ENCODE measurements around the gene RPS3A.
"Not testable (repeated sequence)": the region's sequence is repeated elsewhere in the genome, so short reads cannot be mapped to it uniquely, and the experiment has no call there.

The RPS3A gene

GRCh38 chr4:151117371-151117962 lies 18.0 kb downstream of the RPS3A start:
- DNase-seq, result peak; percentile 77

- DNase-seq, result peak; percentile 33
These were observed 30.4 kb downstream of the RPS3A start for GRCh38 chr4:151129796-151130195.

DNA sequence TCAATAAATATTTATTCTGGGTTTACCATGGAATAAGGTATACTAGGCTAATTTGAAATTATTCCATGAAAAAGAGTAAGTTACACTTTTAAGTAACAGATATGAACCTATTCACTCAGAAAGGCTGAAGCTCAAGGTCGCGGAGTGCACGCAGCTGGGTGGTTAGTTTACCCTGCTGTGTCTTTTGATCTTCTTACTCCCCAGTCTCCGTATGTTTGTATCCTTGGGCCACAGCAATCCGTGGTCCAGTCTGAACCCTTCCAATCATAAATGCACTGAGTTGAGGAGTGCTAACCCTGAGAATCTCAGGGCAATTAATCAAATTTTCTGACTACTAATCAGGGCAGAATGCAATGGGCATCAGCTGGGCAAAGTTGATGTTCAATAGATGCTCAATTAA lies 33.9 kb downstream of the RPS3A start:
- no peak for DNase-seq

DNA sequence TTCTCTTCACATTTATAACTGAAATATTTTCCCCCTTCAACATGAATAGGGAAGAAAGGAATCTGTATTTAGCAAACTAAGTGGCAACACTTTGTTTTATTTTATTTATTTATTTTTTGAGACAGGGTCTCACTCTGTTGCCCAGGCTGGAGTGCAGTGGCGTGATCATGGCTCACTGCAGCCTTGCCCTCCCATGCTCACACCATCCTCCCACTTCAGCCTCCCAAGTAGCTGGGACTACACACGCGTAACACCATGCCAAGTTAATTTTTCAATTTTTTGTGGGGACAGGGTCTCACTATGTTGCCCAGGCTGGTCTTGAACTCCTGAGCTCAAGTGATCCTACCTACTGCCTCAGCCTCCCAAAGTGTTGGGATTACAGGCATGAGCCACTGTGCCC lies 36.6 kb downstream of the RPS3A start:
- not testable (repeated sequence) for DNase-seq

GRCh38 chr4:151139814-151140213 lies 40.4 kb downstream of the RPS3A start:
- no peak for DNase-seq

DNA sequence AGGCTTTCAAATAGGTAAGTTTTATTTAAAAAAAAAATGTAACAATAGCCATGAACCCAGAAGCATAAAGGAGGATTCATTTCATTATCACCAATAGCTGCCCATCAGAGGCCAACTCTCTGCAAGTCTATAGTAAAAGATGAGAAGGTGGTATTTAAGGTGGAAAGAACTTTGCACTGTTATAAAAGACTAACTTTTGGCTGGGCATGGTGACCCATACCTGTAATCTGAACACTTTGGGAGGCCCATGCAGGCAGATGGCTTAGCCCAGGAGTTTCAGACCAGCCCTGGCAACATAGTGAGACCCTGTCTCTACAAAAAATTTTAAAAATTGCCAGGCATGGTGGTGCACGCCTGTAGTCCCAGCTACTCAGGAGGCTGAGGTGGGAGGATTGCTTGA lies 43.3 kb downstream of the RPS3A start:
- DNase-seq, result no peak

DNA sequence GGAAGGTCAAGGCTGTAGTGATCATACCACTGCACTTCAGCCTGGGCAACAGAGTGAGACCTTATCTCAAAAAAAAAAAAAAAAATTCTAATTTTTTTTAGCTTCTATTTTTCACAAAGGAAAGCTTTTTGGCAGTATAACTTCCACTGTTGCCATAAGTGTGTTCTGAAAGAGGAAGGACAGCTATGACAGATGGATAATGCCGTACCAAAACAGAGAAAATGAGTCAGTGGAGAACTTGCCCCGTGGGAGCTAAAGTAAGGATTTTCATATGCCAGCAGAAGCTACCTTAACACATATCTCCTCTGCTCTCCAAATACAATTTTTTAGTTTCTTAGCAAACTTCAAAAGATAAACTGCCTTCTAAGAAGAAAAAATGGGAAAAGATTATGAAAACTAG lies 43.7 kb downstream of the RPS3A start:
- DNase-seq, result no peak

- peak; percentile 48 for DNase-seq
These were observed 44.4 kb downstream of the RPS3A start for GRCh38 chr4:151143811-151144210.

DNA sequence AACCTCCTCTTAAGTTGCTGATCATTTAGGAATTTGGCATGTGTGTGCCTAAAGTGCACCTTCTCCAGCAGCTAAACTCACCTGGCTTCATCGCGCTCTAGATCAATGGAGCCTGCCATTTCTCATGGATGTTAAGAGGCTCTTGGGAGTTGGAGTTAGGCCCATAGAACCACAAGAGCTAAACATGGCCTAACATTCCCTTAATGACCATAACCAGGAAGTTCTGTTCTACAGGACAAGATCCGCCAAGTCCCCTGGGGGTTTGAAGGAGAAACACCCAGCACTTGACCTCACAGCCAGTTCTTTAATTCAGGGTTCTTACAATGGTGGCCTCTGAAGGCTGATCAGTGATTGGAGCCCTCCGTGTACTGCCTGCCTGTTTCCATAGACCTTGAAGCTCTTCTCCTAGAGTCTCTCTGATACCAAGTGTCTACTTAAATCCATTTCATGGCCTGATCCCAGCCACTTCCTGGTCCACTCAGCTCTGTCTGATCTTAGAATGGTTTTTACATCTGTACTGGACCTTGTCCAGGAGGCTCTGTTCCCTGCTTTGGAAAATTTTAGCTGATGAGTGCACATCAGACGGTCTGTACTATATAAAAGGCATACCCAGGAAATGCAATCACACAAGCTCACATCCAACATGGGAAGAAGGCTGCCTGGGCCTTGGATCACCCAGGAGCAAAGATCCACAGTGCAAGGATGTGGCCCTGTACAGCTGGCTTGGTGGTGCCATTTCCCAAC lies 45.1 kb downstream of the RPS3A start:
- DNase-seq, result peak; percentile 71

DNA sequence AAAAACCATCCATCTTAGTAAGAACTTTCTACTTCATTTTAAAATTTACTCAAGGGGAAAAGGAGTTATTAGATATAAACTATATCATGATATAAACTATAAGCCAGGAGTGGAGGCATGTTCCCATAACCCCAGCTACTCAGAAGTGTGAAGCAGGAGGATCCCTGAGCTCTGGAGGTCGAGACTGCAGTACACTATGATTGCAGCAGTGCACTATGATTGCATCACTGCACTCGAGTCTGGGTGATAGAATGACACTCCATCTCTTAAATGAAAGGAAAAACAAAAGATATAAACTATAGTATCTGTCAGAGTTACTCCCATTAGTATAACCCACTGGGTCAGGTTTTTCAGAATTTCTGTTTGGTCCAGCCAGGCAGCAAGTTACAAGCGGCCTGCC lies 47.6 kb downstream of the RPS3A start:
- no peak for DNase-seq

DNA sequence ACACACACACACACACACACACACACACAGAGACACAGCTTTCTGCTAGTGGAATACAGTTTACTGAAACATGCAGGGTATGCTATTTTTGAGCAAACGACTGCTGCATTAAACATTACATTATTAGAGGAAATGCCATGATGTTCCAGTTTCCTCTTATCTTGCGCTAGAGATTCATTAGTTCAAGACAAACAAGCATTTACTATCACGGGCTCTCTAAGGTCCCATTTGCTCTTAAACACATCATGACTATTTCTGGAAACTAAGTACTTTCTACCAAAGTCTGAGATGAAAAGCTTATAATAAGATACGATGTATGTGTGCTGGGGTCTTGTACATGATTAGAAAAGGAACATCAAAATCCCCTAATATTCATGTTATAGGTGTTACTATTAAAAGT lies 48.8 kb downstream of the RPS3A start:
- DNase-seq, result no peak

DNA sequence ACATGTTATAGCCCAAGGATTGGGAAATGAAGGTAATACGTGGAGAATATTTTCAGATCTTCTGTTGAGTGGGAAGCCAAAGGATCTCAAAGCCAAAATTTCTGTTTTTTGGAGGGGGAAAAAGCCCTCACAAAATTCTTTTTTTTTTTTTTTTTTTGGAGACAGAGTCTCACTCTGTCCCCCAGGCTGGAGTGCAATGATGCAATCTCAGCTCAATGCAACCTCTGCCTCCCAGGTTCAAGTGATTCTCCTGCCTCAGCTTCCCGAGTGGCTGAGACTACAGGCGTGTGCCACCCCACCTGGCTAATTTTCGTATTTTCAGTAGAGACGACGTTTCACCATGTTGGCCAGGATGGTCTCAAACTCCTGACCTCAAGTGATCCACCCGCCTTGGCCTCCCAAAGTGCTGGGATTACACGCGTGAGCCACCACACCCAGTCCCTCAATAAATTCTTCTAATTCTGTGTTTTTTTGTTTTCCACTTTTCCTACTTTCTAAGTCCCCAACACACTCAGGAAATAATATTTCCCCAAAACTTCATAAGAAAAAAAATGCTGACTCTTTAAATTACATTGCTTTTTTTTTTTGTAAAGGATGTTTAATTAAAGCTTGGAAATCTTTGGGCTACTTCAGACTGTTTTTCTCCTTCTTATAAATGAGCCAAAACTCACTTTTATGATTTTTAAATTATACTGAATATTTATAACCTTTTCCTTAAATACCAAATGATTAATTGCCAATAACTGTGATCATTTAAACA lies 51.6 kb downstream of the RPS3A start:
- no peak for DNase-seq

DNA sequence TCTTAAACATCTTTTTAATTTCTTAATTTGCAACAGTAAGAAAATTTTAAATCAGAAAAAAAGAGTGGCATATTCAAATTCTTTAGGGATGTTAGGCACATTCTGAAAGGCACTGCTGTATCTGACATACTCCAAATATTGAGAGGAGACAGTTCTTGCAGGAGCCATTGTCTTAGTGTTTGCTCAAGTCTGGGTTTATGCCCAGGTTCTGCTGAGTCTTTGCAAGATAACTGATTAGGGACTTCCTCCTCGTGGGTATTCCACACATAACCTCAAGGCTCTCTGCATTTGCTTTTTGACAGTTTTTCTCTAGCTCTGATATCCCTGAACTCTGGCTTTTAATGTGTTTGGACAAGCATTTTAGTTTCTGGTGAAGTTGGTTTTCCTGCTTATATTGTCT lies 52.6 kb downstream of the RPS3A start:
- no peak for DNase-seq

DNA sequence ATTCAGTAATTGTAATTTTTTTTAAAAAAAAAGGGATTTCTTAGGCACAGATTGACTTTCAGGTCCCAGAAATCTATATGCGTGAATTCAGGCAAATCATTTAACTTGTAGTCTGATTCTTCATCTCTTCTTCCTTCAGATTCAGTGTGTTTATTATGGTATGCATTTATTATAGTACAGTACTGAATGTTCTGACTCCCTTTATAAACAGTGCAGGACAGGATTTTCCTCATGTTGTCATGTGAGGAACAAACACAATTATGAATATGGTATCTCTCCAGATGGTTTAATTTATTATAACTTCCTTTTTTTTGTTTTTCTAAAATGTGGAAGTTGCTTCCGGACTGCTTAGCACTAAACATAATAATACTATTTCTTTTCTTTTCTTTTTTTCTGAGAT lies 54.2 kb downstream of the RPS3A start:
- DNase-seq, result no peak
